HCT116 (cell line): ENCODE results near the gene FNBP1.

Source experiments
- EGR1 ChIP-seq: IDR thresholded peaks from 2 replicates; pipeline ENCODE4 v1.6.1; 2012; ENCODE audit warnings: low read depth
- EZH2 ChIP-seq: fragments of 200-600 bp; sonication (generic); IDR thresholded peaks from 2 replicates; pipeline ENCODE4 v1.6.1; 2017; ENCODE audit warnings: antibody characterized with exemption, mixed run types
- EZH2phosphoT487 ChIP-seq: fragments of 200-600 bp; IDR thresholded peaks from 2 replicates; pipeline ENCODE4 v1.6.1; 2018; ENCODE audit warnings: antibody characterized with exemption, borderline replicate concordance
- FOSL1 ChIP-seq: IDR thresholded peaks from 2 replicates; pipeline ENCODE4 v1.6.1; 2012; ENCODE audit warnings: low read depth
- POLR2A ChIP-seq: IDR thresholded peaks from 2 replicates; pipeline ENCODE4 v1.7.0; 2011; ENCODE audit warnings: borderline replicate concordance; ENCODE audit not compliant: insufficient read depth, insufficient read length; ENCODE audit errors: extremely low read depth
- POLR2AphosphoS5 ChIP-seq: IDR thresholded peaks from 2 replicates; pipeline ENCODE4 v1.6.1; 2011; ENCODE audit warnings: mild to moderate bottlenecking, low read depth, low read length, moderate library complexity
- RAD21 ChIP-seq: IDR thresholded peaks from 2 replicates; pipeline ENCODE4 v1.6.1; 2012; ENCODE audit warnings: low read depth, mild to moderate bottlenecking
- SIN3A ChIP-seq: IDR thresholded peaks from 2 replicates; pipeline ENCODE4 v1.6.1; 2012; ENCODE audit warnings: low read depth
- SP1 ChIP-seq: IDR thresholded peaks from 2 replicates; pipeline ENCODE4 v1.6.1; 2012; ENCODE audit warnings: low read depth
- SRF ChIP-seq: IDR thresholded peaks from 2 replicates; pipeline ENCODE4 v1.6.1; 2012; ENCODE audit warnings: low read depth
- TCF7L2 ChIP-seq: IDR thresholded peaks from 2 replicates; pipeline ENCODE4 v1.7.0; 2011; ENCODE audit warnings: borderline replicate concordance, inconsistent platforms; ENCODE audit not compliant: insufficient read depth, insufficient read length; ENCODE audit errors: extremely low read depth
- ZNF274 ChIP-seq: fragments of 200-500 bp; sonication (Bioruptor generic); IDR thresholded peaks from 2 replicates; pipeline ENCODE4 v1.6.1; 2014; ENCODE audit warnings: mild to moderate bottlenecking, low read depth, low read length, inconsistent platforms
- TF ChIP-seq, protein P1 (sequence below), 3 experiments: fragments of 200-600 bp in 1 of 3; sonication (generic) in 1 of 3; IDR thresholded peaks in 2 of 3; conservative IDR thresholded peaks in 1 of 3; 2 replicates each; pipeline ENCODE4 v1.5.1; 2012 to 2017; ENCODE audit warnings: low read depth in 2 of 3, low read length in 2 of 3, antibody characterized with exemption in 1 of 3, borderline replicate concordance in 1 of 3, control low read depth in 1 of 3, mild to moderate bottlenecking in 1 of 3, mixed read lengths in 1 of 3, mixed run types in 1 of 3, moderate library complexity in 1 of 3; ENCODE audit not compliant: insufficient read depth in 1 of 3
- TF ChIP-seq, protein P2 (sequence below): IDR thresholded peaks from 2 replicates; pipeline ENCODE4 v1.6.1; 2011; ENCODE audit warnings: mild to moderate bottlenecking, low read length, moderate library complexity; ENCODE audit not compliant: insufficient replicate concordance; ENCODE audit errors: extremely low read depth

DNA sequence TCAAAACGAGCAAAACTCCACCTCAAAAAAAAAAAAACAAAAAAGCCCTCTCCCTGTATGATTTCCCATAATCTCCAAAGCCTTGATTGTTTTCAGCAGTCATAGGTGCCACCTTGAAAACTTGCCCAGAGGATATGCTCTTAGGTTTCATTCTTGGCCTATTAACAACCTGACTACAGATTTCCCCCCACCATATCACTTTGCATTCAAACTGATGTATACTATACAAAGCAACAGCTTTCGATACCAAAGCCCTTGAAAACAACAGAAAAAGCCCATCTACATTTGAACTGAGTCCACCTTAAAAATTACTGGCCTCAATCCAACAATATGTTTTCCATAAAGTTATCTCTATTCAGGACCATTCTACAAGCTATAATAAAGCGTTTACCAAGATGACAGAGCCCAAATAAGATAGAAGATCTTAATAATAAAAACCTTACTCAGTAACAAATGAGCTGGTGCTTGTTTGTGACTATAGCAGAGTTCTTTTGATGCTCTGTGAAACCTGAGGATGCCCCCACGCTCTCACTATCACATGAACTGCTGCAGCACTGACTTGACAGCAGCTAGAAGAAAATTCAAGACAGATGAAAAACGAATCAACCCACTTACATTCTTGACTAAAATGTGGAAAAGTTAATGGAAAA lies 44.4 kb downstream of the FNBP1 start:
- TF ChIP-seq, protein P1, sequence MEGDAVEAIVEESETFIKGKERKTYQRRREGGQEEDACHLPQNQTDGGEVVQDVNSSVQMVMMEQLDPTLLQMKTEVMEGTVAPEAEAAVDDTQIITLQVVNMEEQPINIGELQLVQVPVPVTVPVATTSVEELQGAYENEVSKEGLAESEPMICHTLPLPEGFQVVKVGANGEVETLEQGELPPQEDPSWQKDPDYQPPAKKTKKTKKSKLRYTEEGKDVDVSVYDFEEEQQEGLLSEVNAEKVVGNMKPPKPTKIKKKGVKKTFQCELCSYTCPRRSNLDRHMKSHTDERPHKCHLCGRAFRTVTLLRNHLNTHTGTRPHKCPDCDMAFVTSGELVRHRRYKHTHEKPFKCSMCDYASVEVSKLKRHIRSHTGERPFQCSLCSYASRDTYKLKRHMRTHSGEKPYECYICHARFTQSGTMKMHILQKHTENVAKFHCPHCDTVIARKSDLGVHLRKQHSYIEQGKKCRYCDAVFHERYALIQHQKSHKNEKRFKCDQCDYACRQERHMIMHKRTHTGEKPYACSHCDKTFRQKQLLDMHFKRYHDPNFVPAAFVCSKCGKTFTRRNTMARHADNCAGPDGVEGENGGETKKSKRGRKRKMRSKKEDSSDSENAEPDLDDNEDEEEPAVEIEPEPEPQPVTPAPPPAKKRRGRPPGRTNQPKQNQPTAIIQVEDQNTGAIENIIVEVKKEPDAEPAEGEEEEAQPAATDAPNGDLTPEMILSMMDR (IDR thresholded peaks at IDR 0.05 in 2 of 3, conservative IDR thresholded peaks at IDR 0.05 in 1 of 3; ENCODE audit: borderline replicate concordance in 1 of 3, insufficient read depth in 1 of 3, low read depth in 2 of 3, low read length in 2 of 3) = no peak
- TF ChIP-seq EZH2phosphoT487 = no peak
- no peak for TF ChIP-seq SP1
- no peak for TF ChIP-seq POLR2A
- no peak for TF ChIP-seq POLR2AphosphoS5
- TF ChIP-seq ZNF274 = no peak
- TF ChIP-seq SRF = no peak
- no peak for TF ChIP-seq TCF7L2
- TF ChIP-seq SIN3A = no peak
- no peak for TF ChIP-seq EZH2
- TF ChIP-seq, protein P2, sequence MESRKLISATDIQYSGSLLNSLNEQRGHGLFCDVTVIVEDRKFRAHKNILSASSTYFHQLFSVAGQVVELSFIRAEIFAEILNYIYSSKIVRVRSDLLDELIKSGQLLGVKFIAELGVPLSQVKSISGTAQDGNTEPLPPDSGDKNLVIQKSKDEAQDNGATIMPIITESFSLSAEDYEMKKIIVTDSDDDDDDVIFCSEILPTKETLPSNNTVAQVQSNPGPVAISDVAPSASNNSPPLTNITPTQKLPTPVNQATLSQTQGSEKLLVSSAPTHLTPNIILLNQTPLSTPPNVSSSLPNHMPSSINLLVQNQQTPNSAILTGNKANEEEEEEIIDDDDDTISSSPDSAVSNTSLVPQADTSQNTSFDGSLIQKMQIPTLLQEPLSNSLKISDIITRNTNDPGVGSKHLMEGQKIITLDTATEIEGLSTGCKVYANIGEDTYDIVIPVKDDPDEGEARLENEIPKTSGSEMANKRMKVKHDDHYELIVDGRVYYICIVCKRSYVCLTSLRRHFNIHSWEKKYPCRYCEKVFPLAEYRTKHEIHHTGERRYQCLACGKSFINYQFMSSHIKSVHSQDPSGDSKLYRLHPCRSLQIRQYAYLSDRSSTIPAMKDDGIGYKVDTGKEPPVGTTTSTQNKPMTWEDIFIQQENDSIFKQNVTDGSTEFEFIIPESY = no peak
- no peak for TF ChIP-seq FOSL1
- no peak for TF ChIP-seq RAD21
- no peak for TF ChIP-seq EGR1
